M059J (cell line): Measurements from ENCODE around the gene SHC2. TPM values are rescaled to one million over a fixed set of nuclear protein-coding genes. Genes with fewer than 3 reads are reported as not detected.

Source experiments
- DNase-seq: peaks from one replicate; pipeline ENCODE4 v3.0.0-alpha.2; 2012; ENCODE audit warnings: low read depth
- total RNA-seq: library from RNA; depleted of rRNA; stranded (reverse); fragments of >200 nt; shearing (Covaris generic); gene quantifications from 2 replicates; pipeline ENCODE4 v1.2.3, GENCODE V29; 2014; rRNA removed

SHC2 gene
- total RNA-seq = 0.05 TPM in 1 of 2 replicates, not detected in the other

- DNase-seq = no peak
These were observed at the start of gene SHC2 for GRCh38 chr19:460877-461720. SHC2 (minus strand) TSS chr19:461033; CDS start chr19:460996, 37 bp downstream.

DNA sequence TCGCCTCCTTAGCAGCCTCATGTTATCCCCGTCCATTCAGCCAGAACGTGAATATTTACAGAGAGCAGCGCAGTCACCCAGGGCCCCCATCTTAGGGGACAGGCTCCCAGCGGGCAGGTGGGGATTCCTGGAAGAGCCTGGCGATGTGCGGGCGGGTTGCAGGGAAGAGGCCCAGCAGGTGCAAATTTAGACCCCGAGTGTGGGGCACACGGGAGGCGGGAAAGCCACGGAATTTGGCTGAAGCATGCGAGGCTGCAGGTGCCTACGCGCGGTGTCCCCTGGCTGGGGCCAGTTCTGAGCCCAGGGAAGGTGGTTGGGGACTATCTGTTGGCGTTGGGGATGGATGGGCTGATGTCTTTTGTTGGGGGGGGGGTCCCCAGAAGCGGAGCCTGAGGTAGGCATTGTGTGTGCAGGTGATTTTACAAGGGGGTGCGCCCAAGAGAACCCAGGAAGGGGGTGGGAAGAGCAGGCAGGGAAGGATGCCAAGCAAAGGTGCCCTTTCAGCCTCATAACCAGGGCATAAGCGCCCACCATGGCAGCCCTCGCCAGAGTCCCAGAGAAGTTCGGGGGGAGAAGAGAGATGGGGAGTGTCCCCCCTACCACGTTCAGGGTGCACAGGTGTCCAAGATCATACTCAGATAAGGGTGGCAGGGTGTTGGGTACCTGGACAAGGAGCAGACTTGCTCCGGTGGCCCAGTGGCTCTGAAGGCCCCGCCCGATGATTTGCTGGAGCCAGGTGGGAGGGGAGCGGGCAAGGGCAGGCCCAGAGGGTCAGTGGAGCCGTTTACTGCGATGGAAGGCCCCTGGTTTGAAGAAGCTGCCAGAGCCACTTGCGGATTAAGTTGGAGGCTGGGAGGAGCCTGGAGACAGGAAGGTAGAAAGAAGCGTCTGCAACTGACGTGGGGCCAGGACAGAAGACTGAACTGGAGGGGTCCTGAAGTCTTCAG is 47.6 kb upstream of the SHC2 start:
- DNase-seq = no peak

- DNase-seq = peak; percentile 68
These were observed 46.7 kb upstream of the SHC2 start, which contains the start of gene TPGS1 for GRCh38 chr19:507286-508203. TPGS1 (plus strand) TSS chr19:507497; CDS start chr19:507507, 10 bp downstream.

DNA sequence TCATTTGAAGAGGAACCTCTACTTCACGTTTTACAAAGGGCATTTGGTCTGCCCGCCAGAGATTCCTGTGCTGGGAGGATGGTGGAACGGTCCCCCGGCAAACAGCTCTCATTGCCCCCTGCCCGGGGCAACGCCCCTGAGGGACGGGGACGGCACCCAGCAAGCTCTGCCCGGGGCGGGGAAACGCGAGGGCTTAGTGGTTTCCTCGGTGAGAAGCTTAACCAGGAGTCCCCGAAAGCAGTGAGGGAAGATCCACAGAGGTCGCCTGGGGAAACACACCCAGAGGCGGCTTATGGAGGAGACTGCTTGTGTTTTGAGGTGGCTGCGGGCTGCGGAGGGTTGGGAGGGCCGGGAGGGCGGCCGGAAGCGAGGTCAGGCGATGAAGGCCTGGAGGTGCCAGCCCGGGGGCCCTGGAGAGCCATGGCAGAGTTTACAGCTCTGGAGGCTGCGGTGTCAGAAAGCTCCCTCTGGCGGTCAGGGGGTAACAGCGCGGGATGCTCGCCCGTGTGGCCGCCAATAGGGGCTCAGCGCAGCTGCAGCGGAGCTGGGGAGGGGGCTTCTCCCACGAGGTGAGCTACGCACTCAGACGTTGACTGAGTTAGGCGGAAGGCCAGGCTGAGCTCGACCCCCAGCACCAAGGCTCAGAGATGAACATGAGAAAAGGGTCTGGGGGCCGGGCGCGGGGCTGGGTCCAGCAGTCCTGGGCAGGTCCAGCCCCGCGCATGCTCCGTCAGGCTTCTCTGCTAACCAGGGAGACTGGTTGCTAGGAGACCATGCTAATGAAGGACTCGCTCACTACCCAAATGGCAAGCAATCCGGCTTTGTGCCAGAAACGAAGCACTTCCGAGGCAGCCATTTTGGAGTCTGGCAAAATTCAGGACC is 45.8 kb upstream of the SHC2 start:
- peak; percentile 100 for DNase-seq

GRCh38 chr19:504616-505015 is 43.8 kb upstream of the SHC2 start:
- no peak for DNase-seq

GRCh38 chr19:501646-502045 is 40.8 kb upstream of the SHC2 start:
- DNase-seq = no peak

DNA sequence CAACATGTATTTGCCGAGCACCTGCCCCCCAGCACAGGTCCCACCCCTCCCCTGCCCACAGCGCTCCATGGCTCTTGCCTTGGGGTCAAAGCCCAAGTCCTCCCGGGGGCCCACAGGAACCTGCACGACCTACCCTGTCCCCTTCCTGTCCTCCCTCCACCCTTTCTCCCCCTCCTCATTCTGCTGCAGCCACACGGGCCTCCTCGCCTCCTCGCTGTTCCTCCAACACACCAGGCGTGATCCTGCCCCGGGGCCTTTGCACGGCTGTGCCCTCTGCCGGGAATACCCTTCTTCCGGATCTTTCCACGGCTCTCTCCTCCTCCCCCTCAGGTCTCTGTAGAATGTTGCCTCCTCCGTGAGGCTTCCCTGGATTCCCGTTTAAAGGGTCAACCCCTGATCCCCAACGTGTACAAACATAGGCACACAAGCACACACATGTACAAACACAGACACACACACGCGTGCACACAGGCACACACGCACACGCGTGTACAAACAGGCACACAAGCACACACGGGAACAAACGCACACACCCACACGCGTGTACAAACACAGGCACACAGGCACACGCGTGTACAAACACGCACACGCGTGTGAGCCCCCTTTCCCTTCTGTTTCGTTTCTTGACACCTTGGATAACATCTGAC is 38.3 kb upstream of the SHC2 start:
- no peak for DNase-seq

DNA sequence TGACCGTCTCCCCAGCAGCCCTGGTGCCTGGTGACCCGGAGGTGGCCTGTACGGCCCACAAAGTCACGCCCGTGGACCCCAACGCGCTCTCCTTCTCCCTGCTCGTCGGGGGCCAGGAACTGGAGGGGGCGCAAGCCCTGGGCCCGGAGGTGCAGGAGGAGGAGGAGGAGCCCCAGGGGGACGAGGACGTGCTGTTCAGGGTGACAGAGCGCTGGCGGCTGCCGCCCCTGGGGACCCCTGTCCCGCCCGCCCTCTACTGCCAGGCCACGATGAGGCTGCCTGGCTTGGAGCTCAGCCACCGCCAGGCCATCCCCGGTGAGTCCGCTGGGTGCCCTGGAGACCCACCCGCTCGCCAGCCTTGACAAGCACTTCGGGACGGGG is 37.7 kb upstream of the SHC2 start:
- no peak for DNase-seq

GRCh38 chr19:497869-498510 is 37.2 kb upstream of the SHC2 start:
- DNase-seq = no peak

DNA sequence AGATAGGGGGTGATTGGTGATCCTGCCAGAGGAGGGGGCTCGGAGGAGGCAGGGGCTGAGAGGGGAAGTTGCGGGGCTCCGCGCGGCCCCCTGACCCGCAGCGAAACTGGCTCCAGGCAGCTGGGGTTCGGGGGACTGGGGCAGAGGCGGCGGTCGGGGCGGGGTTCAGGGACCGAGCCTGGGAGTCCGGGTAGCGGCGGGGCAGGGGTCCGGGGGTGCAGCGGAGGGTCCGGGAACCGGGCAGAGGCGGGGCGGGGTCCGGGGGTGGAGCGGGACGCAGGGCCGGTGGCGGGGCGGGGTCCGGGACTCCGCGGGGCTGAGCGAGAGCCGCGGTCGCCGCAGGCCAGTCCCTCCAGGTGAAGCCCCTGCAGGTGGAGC is 36.6 kb upstream of the SHC2 start:
- DNase-seq = no peak

DNA sequence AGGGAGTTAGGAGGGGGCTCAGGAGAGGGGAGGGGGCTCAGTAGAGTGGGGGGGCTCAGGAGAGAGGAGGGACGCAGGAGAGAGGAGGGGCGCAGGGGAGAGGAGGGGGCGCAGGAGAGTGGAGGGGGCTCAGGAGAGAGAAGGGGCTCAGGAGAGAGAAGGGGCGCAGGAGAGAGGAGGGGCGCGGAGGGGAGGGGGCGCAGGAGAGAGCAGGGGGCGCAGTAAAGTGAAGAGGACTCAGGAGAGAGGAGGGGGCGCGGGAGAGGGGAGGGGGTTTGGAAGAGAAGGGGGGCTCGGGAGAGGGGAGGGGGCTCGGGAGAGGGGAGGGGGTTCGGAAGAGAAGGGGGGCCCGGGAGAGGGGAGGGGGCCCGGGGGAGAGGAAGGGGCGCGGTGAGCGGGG is 36.2 kb upstream of the SHC2 start:
- DNase-seq = no peak

DNA sequence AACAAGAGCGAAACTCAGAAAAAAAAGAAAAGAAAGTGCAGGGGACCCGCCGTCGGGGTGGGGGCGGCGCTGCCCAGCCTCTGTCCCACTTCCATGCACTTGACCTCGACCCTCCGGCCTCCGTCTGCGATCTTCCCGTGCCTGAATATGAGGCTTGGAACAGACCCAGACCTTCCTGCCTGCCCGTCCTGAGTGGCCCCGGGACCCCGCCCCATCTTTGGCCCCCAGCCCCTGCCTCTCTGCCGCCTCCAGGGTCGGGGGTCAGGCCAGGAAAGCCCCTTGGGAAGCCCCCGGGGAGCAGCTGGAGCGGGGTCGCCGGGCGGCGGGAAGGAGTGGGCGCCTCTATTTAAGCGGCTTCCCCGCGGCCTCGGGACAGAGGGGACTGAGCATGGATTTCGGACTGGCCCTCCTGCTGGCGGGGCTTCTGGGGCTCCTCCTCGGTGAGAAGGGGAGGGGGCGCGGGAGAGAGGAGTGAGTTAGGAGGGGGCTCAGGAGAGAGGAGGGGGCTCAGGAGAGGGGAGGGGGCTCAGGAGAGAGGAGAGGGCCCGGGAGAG is 35.4 kb upstream of the SHC2 start, which contains the start of gene MADCAM1:
Gene MADCAM1, plus strand, starts transcription at position 375 of the 554 bp plus-strand sequence. Its CDS starts 14 bp downstream, at position 389.
- DNase-seq = no peak

DNA sequence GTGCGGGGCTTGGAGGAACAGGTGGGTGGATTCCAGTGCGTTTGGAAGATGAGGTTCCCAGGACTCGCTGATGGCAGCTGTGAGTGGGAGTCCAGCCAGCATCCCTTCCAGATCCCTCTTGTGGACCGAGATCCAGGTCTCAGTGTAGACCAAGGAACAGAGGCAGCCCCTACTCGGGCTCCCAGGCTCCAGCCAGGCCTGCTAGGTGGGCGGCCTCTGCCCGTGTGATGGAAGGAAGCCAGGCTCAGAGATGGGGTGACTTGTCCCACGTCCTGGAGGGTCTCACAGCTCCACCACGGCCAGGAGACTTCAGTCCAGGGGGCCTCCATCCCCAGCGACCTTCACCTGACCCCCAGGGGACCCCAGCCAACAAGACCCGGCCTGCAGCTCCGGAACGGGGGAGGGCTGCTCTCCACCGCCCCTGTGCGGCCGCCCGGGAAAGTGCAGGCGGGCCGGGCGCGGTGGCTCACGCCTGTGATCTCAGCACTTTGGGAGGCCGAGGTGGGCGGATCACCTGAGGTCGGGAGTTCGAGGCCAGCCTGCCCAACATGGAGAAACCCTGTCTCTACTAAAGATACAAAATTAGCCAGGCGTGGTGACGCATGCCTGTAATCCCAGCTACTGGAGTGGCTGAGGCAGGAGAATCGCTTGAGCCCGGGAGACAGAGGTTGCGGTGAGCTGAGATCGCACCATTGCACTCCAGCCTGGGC is 34.7 kb upstream of the SHC2 start:
- DNase-seq = peak; percentile 65

- DNase-seq = no peak
These were observed 34.2 kb upstream of the SHC2 start for GRCh38 chr19:495081-495401.

DNA sequence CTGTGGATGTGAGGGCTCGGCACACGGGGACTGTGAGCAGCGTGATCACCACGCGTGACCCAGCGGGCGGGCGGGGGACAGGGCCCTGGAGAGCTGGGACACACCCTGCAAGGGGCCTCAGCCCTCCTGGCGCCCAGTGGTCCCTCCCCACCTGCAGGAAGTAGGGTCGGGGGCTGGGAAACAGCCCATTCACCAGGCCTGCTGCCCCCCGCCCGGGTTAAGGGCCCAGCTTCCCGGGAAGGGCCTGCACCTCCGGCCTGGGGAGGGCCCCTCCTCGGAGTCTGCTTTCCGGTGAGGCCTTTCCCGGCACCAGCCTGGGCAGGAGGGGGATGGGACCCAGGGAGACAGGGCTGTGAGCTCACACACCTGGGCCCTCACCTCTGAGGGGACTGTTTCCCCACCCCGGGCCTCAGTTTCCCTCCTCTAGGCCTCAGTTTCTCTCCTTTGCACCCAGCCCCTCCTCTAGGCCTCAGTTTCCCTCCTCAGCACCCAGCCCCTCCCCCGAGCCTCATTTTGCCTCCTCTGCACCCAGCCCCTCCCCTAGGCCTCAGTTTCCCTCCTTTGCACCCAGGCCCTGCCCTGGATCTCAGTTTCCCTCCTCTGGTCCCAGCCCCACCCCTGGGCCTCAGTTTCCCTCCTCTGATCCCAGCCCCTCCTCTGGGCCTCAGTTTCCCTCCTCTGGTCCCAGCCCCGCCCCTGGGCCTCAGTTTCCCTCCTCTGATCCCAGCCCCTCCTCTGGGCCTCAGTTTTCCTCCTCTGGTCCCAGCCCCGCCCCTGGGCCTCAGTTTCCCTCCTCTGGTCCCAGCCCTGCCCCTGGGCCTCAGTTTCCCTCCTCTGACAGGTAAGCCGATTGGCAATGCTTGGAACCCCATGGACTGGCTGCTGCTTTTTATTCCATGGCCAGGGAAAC is 33.6 kb upstream of the SHC2 start:
- DNase-seq = no peak

DNA sequence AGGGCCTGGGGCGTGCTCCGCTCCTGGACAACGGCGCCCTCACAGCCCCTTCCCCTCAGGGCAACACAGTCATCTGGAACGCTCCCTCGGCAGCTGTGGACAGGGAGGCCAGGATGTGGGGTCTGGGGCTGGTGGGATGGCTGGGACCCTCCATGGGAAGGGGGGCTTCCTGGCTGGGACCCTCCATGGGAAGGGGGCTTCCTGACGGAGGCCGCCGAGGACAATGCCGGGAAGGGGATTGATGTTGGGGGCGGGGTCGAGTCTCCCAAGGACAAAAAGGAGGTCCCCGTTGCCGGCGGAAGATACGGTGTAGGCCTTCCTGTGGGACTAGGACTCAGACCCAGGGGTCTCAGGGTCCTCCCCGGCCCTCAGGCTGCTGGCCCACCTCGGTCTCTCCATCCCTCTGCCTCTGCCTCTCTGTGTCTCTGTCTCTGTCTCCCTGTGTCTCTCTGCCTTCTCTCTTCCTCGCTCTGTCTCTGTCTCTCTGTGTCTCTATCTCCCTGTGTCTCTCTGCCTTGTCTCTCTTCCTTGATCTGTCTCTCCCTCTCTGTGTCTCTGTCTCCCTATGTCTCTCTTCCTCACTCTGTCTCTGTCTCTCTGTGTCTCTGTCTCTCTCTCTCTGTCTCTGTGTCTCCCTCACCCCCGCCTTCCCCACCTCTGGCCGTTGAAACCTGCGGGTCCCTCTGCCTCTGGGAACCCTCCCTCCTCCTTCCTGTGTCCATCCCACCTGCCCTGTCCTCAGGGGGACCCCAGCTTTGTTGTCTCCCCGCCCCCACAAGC is 32.7 kb upstream of the SHC2 start:
- no peak for DNase-seq

DNA sequence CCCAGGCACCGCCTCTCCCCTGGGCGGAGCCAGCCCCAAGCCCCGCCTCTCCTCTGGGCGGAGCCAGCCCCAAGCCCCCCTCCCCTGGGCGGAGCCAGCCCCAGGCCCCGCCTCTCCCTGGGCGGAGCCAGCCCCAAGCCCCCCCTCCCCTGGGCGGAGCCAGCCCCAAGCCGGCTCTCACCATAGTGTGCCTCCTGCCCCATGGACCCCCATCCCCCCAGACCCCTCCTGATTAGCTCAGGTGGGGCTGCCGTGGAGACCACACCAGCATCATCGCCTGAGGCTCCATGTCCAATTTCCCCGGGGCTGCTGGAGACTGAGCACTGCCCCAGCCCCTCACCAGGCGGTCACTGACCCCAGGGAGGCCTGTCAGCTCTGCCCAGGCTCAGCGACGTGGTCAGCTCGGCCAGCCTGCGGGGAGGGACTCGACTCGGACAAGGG is 31.3 kb upstream of the SHC2 start:
- no peak for DNase-seq
